HG03460 (cell line): Measurements from ENCODE around the gene SEMA5A.
"Not testable (repeated sequence)": the region's sequence is repeated elsewhere in the genome, so short reads cannot be mapped to it uniquely, and the experiment has no call there.

Source experiments
- ATAC-seq: cut with Tn5 transposase; IDR thresholded peaks from one replicate; pipeline ENCODE4 v1.9.1; 2021; ENCODE audit not compliant: unreplicated experiment

The SEMA5A gene

GRCh38 chr5:9363449-9363848 is 182.4 kb downstream of the SEMA5A start:
- peak; percentile 10 for ATAC-seq

GRCh38 chr5:9363026-9363425 is 182.8 kb downstream of the SEMA5A start:
- ATAC-seq: peak; percentile 44

- peak; percentile 62 for ATAC-seq
Measured at GRCh38 chr5:9362600-9362999, 183.3 kb downstream of the SEMA5A start.

GRCh38 chr5:9361835-9362234 is 184.0 kb downstream of the SEMA5A start:
- peak; percentile 63 for ATAC-seq

GRCh38 chr5:9358961-9359685 is 186.8 kb downstream of the SEMA5A start:
- ATAC-seq: no peak

GRCh38 chr5:9356351-9356825 is 189.5 kb downstream of the SEMA5A start:
- ATAC-seq: no peak

GRCh38 chr5:9354336-9355081 is 191.4 kb downstream of the SEMA5A start:
- no peak for ATAC-seq

GRCh38 chr5:9353048-9353447 is 192.8 kb downstream of the SEMA5A start:
- ATAC-seq: not testable (repeated sequence)

GRCh38 chr5:9351546-9351945 is 194.3 kb downstream of the SEMA5A start:
- no peak for ATAC-seq

- no peak for ATAC-seq
Measured at GRCh38 chr5:9350301-9350797, 195.5 kb downstream of the SEMA5A start.

- no peak for ATAC-seq
Measured at GRCh38 chr5:9348401-9348996, 197.4 kb downstream of the SEMA5A start.

GRCh38 chr5:9347541-9348295 is 198.2 kb downstream of the SEMA5A start:
- ATAC-seq: no peak

- no peak for ATAC-seq
Measured at GRCh38 chr5:9347032-9347431, 198.8 kb downstream of the SEMA5A start.

GRCh38 chr5:9344751-9345240 is 201.1 kb downstream of the SEMA5A start:
- no peak for ATAC-seq

GRCh38 chr5:9343146-9343850 is 202.6 kb downstream of the SEMA5A start:
- ATAC-seq: no peak

- ATAC-seq: no peak
Measured at GRCh38 chr5:9342161-9342787, 203.6 kb downstream of the SEMA5A start.

GRCh38 chr5:9340085-9340484 is 205.8 kb downstream of the SEMA5A start:
- no peak for ATAC-seq

GRCh38 chr5:9339206-9339818 is 206.6 kb downstream of the SEMA5A start:
- ATAC-seq: no peak

GRCh38 chr5:9338796-9339195 is 207.1 kb downstream of the SEMA5A start:
- ATAC-seq: no peak
